Neural cell (in vitro differentiated cells): ENCODE measurements around the gene DDT. TPM values are rescaled to one million over a fixed set of nuclear protein-coding genes. Genes with fewer than 3 reads are reported as not detected.
"Not testable (repeated sequence)": the region's sequence is repeated elsewhere in the genome, so short reads cannot be mapped to it uniquely, and the experiment has no call there.

Experiments used
- H2AFZ ChIP-seq: fragments of 200-600, 300-800 bp; sonication (generic), shearing (Covaris generic); 2 replicates; pipeline ENCODE4 v1.6.0; 2014; ENCODE audit warnings: low read depth, mild to moderate bottlenecking, antibody characterized with exemption, low read length, moderate library complexity
- H3F3A ChIP-seq: fragments of 200-600 bp; shearing (Covaris generic); 2 replicates; pipeline ENCODE4 v1.6.1; 2016; ENCODE audit warnings: mild to moderate bottlenecking, moderate library complexity, mixed read lengths, antibody characterized with exemption, low read length; ENCODE audit not compliant: insufficient read depth, poor library complexity, severe bottlenecking
- H3K27ac ChIP-seq: fragments of 200-600, 300-800 bp; sonication (generic), shearing (Covaris generic); 2 replicates; pipeline ENCODE4 v1.5.1; 2014; ENCODE audit warnings: mild to moderate bottlenecking, low read length, moderate library complexity
- H3K27me3 ChIP-seq: fragments of 300-800, 200-600 bp; sonication (generic), shearing (Covaris generic); 2 replicates; pipeline ENCODE4 v1.6.0; 2014; ENCODE audit warnings: mild to moderate bottlenecking, low read depth, low read length, moderate library complexity; ENCODE audit not compliant: insufficient read depth
- H3K36me3 ChIP-seq: fragments of 300-800, 200-600 bp; sonication (generic), shearing (Covaris generic); 2 replicates; pipeline ENCODE4 v1.5.1; 2014; ENCODE audit warnings: mild to moderate bottlenecking, antibody characterized with exemption, low read length, moderate library complexity; ENCODE audit not compliant: insufficient read depth
- H3K4me2 ChIP-seq: fragments of 300-800, 200-600 bp; sonication (generic), shearing (Covaris generic); 2 replicates; pipeline ENCODE4 v1.6.0; 2014; ENCODE audit warnings: mild to moderate bottlenecking, low read length
- H3K4me3 ChIP-seq: fragments of 300-800, 200-600 bp; sonication (generic), shearing (Covaris generic); 2 replicates; pipeline ENCODE4 v1.5.1; 2014; ENCODE audit warnings: mild to moderate bottlenecking, low read length, moderate library complexity
- H3K79me2 ChIP-seq: fragments of 200-600 bp; shearing (Covaris generic); replicated peaks from 2 replicates; pipeline ENCODE4 v1.6.0; 2014; ENCODE audit warnings: mild to moderate bottlenecking, low read length, moderate library complexity; ENCODE audit not compliant: insufficient read depth
- H3K9ac ChIP-seq: fragments of 300-800, 200-600 bp; sonication (generic), shearing (Covaris generic); 2 replicates; pipeline ENCODE4 v1.6.1; 2016; ENCODE audit warnings: mild to moderate bottlenecking, low read length, mixed read lengths
- H3K9me2 ChIP-seq: fragments of 200-600 bp; shearing (Covaris generic); 2 replicates; pipeline ENCODE4 v1.6.1; 2016; ENCODE audit warnings: mild to moderate bottlenecking, low read length, mixed read lengths; ENCODE audit not compliant: insufficient read depth
- H3K9me3 ChIP-seq: fragments of 200-600, 300-800 bp; sonication (generic), shearing (Covaris generic); 2 replicates; pipeline ENCODE4 v1.6.1; 2016; ENCODE audit warnings: mild to moderate bottlenecking, mixed run types, low read length, moderate library complexity, mixed read lengths
- H4K20me1 ChIP-seq: fragments of 200-600 bp; shearing (Covaris generic); 2 replicates; pipeline ENCODE4 v1.6.1; 2016; ENCODE audit warnings: mild to moderate bottlenecking, mixed run types; ENCODE audit not compliant: insufficient read depth
- CTCF ChIP-seq: fragments of 450-650 bp; IDR thresholded peaks from 2 replicates; pipeline ENCODE4 v1.5.1; 2014; ENCODE audit warnings: antibody characterized with exemption, mild to moderate bottlenecking, moderate library complexity; ENCODE audit not compliant: poor library complexity, severe bottlenecking
- EP300 ChIP-seq: fragments of 450-650 bp; conservative IDR thresholded peaks from 2 replicates; pipeline ENCODE4 v1.6.1; 2014; ENCODE audit warnings: antibody characterized with exemption, mild to moderate bottlenecking, moderate library complexity; ENCODE audit not compliant: poor library complexity, severe bottlenecking
- EZH2 ChIP-seq: fragments of 200-600, 300-800 bp; shearing (Covaris generic), sonication (generic); IDR thresholded peaks from 2 replicates; pipeline ENCODE4 v1.6.1; 2014; ENCODE audit warnings: antibody characterized with exemption, low read length, borderline replicate concordance, mild to moderate bottlenecking; ENCODE audit not compliant: insufficient read depth, poor library complexity, severe bottlenecking
- MXI1 ChIP-seq: fragments of 450-650 bp; conservative IDR thresholded peaks from 2 replicates; pipeline ENCODE4 v1.6.1; 2014; ENCODE audit warnings: antibody characterized with exemption, mild to moderate bottlenecking; ENCODE audit not compliant: poor library complexity, severe bottlenecking
- POLR2AphosphoS5 ChIP-seq: IDR thresholded peaks from 2 replicates; pipeline ENCODE4 v1.6.1; 2012
- RAD21 ChIP-seq: fragments of 450-650 bp; conservative IDR thresholded peaks from 2 replicates; pipeline ENCODE4 v1.6.1; 2014; ENCODE audit warnings: antibody characterized with exemption, mild to moderate bottlenecking, moderate library complexity
- REST ChIP-seq: IDR thresholded peaks from 2 replicates; pipeline ENCODE4 v1.6.1; 2012; ENCODE audit warnings: borderline replicate concordance
- SMC3 ChIP-seq: fragments of 450-650 bp; conservative IDR thresholded peaks from 2 replicates; pipeline ENCODE4 v1.6.1; 2014; ENCODE audit warnings: antibody characterized with exemption, mild to moderate bottlenecking, moderate library complexity; ENCODE audit not compliant: poor library complexity
- TAF1 ChIP-seq: IDR thresholded peaks from 2 replicates; pipeline ENCODE4 v1.6.1; 2012; ENCODE audit warnings: low read depth
- polyA plus RNA-seq: library from polyadenylated mRNA; depleted of rRNA; stranded (reverse); fragments of >200 nt; gene quantifications from 2 replicates; pipeline ENCODE4 v1.2.3, GENCODE V29; 2014

Gene DDT
- polyA plus RNA-seq, 1 donor from 2014 or later = 122 TPM

- not testable (repeated sequence) for H3K9ac ChIP-seq, H4K20me1 ChIP-seq, H3K36me3 ChIP-seq, H3K27ac ChIP-seq, H3K27me3 ChIP-seq, H3K4me2 ChIP-seq, H3K79me2 ChIP-seq, H3K4me3 ChIP-seq, H3F3A ChIP-seq, H3K9me3 ChIP-seq, H2AFZ ChIP-seq, H3K9me2 ChIP-seq
Measured at GRCh38 chr22:23971927-23972326, 2.3 kb downstream of the DDT start.

GRCh38 chr22:23970816-23971486, 3.3 kb downstream of the DDT start:
- H3F3A ChIP-seq = no peaks in the 10 kb centered on the region
- H3K9me3 ChIP-seq = no peaks in the 10 kb centered on the region
- H3K9me2 ChIP-seq = no peaks in the 10 kb centered on the region
- no peak overlapping the region for H3K27ac ChIP-seq
- no peak overlapping the region for H3K9ac ChIP-seq
- no peaks in the 10 kb centered on the region for H3K36me3 ChIP-seq
- H2AFZ ChIP-seq = no peak overlapping the region
- no peaks in the 10 kb centered on the region for H3K79me2 ChIP-seq
- no peaks in the 10 kb centered on the region for H4K20me1 ChIP-seq
- no peak overlapping the region for H3K4me2 ChIP-seq
- no peaks in the 10 kb centered on the region for H3K27me3 ChIP-seq
- no peak overlapping the region for H3K4me3 ChIP-seq
- no peak for TF ChIP-seq TAF1
- no peak for TF ChIP-seq POLR2AphosphoS5
- no peak for TF ChIP-seq MXI1
- no peak for TF ChIP-seq RAD21
- TF ChIP-seq SMC3 = no peak
- no peak for TF ChIP-seq EP300
- TF ChIP-seq REST = no peak
- no peak for TF ChIP-seq CTCF
- no peak for TF ChIP-seq EZH2
